ENCODE measurements around the gene PRPF6.
"Not testable (repeated sequence)": the region's sequence is repeated elsewhere in the genome, so short reads cannot be mapped to it uniquely, and the experiment has no call there.

The PRPF6 gene

GRCh38 chr20:63962426-63963347 is 18.2 kb upstream of the PRPF6 start:
- no peak for DNase-seq

DNA sequence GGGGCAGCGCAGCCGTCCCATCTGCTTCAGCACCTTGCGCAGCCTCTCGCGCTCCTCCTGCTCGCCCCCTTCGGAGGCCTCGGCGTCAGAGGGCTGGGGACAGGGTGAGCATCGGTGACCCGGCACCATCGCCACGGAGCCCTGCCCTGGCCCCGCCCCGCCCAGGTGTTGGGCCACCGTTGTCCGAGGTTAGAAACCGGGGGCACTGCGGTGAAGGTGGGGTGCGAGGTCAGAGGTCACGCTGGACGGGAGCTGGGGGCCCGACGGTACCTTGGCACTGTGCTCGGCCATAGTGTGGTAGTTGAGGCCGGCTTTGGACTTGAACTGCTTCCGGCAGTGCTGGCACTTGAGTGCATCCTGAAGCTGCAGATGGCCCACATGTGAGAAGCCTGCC is 17.6 kb upstream of the PRPF6 start:
- DNase-seq = no peak

DNA sequence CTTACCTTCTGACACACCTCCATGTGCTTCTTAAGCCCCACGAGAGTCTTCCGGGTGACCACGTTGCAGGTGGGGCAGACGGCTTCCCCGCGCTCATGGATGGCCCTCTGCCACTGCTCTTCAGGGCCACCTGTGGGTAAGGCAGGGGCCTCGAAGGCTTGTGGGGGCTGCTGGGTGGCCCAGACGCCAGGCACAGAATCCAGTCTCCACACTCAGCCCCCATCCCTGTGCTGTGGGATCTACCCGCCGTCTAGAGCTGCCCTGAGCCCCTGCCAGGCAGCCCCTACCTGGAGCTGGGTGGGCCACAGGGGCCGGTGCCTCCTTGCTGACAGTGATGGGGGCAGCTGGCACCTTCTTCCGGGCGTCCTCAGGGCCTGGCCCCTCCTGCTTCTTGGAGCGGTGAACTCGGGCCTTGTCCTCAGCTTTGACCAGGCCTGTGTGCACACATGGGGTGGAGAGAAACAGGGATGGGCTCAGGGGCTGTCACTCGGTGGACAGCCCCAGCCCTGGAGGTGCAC is 17.1 kb upstream of the PRPF6 start:
- DNase-seq = no peak

- no peak for DNase-seq
Measured at GRCh38 chr20:63964412-63964811, 16.5 kb upstream of the PRPF6 start.

- no peak for DNase-seq
Measured at GRCh38 chr20:63966172-63966943, 14.6 kb upstream of the PRPF6 start.

GRCh38 chr20:63966944-63967322 is 14.0 kb upstream of the PRPF6 start:
- no peak for DNase-seq

- DNase-seq = no peak
Measured at GRCh38 chr20:63967330-63968135, 13.4 kb upstream of the PRPF6 start.

DNA sequence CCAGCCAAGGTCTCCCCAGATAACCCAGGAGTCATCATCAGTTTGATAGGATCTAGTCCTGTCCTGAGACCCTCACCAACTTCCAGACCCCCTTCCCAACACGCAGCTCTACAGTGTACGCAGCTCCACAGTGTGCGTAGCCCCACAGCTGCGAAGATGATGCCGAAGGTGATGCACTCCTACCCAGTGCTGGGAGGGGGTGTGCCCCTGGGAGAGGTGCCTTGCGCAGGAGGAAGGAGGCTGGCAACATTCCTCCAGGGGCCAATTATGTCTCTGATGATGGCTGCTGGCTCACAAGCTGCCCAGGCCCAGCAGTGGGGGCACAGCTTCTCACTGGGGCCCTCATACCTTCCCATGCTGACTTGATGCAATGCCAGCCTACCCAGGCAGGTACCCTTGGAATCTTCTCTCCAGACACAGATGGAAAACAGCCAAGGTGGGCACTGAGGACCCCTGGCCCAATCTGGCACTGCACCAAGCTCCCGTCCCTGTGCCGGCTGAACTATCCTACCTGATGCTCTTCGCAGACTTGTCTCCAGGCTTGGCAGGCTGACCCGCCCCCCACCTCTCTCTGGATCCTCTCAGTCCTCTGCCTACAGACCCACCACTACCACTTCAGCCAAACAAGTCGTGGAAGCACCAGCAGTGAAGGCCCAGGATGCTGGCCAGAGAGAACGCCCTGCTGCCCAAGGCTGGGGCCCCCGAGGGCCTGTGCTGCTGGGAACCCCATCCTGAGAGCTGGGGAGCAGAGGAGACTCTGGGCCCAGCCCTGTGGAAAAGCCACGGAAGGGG is 12.6 kb upstream of the PRPF6 start:
- DNase-seq = no peak

DNA sequence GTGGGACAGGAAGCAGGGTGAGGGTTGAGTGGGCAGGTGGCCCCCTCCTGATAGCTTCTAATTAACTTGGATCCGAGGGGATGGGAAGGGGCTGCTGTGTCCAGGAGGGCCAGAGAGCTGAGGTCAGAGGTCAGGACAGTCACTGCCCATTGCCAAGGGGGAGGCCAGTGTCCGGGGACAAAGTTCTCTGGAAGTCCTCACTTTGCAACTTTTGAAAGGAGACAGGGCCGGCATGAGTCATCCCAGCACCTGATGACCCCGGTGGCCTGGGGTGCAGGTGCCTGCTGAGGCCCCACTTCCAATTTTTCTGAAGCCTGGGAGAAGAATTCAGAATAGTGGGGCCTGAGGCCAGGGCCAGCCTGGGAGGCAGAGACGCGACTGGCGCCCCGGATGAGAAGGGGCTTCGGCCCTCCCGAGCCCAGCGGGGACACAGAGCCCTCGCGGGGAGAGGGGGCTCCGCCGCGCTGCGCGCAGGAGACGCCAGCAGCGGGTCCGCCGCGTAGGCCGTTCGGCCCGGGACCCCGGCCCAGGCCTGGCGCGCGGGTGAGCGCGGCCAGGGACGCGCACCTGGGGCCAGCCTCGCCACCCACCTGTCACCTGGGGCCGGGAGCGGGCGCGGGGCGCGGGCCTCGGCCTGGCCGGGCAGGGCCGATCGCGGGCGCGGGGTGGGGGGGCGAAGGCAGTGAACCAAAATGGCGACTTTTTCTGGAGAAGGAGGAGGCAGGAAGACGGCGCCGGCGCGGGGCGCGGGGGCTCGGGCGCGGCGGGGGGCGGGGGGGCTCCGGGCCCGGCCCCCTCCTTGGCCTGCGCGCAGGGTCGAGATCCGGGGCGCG is 11.8 kb upstream of the PRPF6 start:
- peak; percentile 56 for DNase-seq

DNA sequence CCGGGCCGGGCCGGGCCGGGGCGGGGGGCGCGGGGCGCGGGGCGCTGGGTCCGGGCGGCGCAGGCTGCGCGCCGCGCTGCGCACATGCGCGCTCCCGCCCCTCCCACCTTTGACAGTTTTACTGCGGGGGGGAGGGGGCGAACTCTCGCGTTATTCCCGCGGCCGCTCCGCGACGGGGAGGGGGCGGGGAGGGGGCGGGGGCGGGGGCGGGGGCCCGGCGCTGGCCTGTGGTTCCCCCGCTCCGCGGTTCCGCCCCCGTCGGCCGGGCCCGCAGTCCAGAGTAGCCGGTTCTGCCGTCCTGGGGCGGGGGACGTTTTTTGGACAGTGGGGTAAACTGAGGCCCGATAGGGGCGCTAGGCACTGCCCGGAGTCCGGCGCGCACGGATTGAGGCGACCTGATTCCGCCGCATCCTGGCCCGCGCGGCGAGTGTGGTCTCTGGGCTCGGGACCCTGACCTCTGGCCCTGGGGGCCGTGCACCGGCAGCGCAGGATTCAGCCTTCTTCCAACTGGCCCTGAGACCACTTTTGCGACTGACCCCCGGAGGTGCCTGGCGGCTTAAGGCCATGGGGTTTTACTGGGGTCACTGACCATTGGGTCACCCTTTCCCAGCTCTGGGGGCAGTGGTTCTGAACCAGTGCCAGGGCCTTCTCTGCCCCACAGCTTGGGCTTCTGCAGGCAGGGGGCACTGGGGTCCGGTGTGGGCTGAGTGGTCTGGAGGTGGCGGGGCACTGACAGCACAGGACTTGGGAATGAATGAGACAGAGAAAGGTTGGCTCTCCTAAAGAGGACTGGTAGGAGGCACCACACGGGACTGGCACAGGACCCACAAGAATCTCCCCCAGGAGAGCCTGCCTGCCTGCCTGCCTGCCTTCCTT is 10.9 kb upstream of the PRPF6 start, which contains the start of gene ZNF512B:
TSS of gene ZNF512B (minus strand) at position 93 of the 876 bp plus-strand sequence. CDS start 1,980 bp downstream, outside the sequence.
- peak; percentile 67 for DNase-seq

DNA sequence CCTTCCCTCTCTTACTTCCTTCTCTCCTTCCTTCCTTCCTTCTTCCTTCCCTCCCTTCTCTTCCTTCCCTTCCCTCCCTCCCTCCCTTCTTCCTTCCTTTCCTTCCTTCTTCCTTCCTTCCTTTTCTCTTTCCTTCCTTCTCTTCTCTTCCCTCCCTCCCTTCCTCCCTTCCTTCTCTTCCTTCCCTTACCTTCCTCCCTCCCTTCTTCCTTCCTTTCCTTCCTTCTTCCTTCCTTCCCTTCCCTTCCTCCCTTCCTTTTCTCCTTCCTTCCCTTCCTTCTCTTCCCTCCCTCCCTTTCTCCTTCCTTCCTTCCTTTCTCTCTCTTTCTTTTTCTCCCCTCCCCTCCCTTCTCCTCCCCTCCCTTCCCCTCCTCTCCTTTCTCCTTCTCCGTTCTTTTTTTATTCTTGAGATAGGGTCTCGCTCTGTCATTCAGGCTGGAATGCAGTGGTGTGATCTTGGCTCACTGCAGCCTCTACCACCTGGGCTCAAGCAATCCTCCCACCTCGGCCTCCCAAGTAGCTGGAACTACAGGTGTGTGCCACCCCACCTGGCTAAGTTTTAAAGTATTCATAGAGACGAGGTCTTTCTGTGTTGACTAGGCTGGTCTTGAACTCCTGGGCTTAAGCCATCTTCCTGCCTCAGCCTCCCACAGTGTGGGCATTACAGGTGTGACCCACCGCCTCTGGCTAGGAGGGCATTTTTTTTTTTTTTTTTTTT is 10.1 kb upstream of the PRPF6 start:
- DNase-seq = no peak

DNA sequence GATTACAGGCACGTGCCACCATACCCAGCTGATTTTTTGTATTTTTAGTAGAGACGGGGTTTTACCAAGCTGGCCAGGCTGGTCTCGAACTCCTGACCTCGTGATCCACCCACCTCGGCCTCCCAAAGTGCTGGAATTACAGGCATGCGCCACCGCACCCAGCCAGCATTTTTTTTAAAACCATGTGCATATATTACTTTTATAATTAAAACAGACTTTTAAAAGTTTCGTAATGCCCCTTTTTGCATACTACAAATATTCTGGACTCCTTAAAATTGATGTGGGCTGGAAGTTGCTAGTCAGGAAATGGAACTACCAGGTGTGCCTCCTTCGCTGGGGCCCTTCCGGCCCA is 9.0 kb upstream of the PRPF6 start:
- not testable (repeated sequence) for DNase-seq

DNA sequence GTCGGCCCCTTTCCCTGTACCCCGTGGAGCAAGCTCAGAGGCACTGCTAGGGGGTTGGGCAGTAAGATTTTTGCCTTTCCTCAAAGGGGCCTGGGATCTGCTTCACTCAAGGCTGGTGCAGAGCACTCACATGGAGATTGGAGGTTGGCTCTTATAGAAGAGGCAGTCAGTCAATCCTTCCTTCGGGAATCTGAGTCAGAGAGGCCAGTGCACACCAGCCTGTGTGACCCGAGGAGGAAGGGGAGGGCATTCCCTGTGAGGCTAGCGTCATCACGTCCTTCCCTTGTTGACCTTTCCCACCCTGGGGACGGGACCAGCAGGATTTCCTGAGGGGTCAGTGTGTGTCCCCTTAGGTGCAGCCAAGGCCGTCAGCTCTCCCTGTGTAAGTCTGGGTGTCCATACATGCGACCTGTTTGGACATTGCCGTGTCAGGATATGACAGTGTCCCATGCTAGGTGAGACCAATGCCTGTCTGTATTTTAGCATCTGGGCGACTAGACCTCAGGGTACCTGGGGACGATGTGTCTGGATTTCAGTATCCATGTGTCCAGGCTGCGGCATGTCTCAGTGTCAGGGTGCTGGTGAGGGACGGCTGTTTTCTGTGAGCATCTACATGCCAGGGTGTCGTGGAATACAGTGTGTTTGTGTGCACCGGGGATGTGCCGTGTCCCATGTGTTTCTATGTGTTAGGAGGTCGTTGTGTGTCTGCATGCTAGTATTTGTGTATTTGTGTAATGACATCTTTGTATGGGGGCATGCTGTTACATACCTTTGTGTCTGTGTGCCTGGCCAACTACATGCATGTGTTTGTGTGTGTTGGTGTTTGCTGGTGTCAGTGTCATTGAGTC is 8.4 kb upstream of the PRPF6 start:
- peak; percentile 58 for DNase-seq

DNA sequence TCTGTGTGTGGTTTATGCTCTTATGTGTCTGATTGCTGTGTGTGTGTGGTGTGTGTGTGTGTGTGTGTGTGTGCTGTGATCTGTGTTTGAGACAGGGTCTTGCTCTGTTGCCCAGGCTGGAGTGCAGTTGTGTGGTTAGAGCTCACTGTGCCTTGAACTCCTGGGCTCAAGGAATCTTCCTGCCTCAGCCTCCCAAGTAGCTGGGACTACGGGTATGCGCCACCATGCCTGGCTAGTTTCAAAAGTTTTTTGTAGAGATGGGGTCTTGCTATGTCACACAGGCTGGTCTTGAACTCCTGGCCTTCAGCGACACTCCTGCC is 7.8 kb upstream of the PRPF6 start:
- DNase-seq = no peak

- DNase-seq = peak; percentile 91
Measured at GRCh38 chr20:63973636-63974401, 7.1 kb upstream of the PRPF6 start.

DNA sequence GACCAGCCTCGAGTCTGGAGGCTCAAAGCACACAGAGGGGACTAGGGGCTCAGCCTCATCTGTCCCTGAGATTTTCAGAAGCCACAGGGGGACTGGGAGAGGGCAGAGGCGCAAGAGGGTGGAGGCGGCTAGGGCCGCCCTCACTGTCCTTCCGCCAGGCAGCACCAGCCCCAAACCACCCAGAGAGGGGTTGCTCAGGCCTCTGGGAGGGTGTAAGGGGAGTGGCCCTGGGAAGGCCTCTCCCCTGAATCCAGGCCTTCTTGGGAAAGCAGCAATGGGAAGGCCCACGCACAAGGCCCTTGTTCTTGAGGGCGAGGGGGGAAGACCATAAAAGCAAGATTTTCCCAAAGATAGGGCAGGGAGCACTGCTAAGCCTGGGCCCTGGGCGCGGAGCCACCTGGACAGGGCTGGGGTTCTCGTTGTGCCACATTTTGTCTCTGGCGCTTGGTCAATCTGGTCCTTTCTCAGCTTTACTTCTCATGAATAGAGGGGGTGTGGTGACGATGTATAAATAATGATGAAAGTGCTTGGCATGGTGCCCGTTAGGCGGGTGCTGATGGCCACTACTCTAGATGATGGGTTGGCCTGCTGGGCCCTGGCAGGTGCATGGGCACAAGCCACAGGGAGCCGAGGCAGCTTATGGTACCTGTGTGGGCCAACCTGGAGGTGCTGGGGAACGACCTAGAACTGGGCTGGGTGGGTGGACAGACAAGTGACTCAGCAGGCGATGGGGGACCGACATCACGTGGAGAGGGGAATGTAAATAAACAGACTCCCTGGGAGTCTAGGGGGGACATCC is 6.3 kb upstream of the PRPF6 start:
- DNase-seq = no peak

- DNase-seq = not testable (repeated sequence)
Measured at GRCh38 chr20:63976511-63976910, 4.4 kb upstream of the PRPF6 start.
